GM18526 (cell line): ENCODE data around the gene ZNF681.

Source experiments
- POLR2A ChIP-seq: IDR thresholded peaks from 3 replicates; pipeline ENCODE4 v1.6.1; 2011; ENCODE audit not compliant: insufficient read length; ENCODE audit errors: extremely low read depth

ZNF681 gene

GRCh38 chr19:23758187-23759074, at the start of gene ZNF681:
Gene ZNF681 (minus strand): TSS chr19:23758891. CDS start chr19:23758749, 142 bp downstream.
- TF ChIP-seq POLR2A = peak; percentile 70

DNA sequence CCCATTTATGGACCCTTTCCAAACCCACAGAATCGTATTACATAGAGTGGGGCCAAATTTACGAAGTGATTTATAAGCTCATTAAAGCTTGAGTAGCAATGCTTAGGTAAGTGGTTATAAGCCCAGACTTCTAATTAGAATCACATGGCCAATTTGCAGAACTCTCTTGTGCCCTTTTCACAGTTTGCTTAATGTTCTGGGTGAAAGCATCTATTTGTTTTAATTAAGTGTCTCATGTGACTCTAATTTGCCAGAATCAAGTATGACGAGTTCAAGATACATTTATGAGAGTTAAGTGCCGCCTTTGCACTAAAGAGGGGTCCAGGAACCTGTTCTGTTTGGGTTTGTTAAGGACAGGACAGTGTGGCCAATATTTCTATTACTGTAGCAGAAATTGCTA, 46.0 kb upstream of the ZNF681 start:
- TF ChIP-seq POLR2A = no peak

DNA sequence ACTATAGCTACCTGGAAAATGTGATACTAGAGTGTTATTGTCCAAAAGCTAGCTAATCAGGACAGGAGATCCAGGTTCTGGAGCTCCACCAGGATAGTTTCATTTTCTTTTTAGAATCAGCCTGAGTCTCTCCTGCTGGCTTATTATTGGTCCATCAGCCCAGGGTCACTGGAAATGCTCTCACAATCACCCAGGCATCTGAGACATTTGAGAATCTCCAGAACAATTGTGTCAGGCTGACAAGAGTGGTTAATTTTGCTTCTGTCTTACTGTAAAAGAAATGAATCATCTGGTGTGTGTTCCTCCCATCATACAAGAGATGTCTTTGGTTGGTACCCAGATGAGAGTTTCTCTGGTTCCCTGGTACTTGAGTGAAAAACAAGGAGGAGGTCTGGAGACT, 43.6 kb upstream of the ZNF681 start:
- TF ChIP-seq POLR2A = no peak

DNA sequence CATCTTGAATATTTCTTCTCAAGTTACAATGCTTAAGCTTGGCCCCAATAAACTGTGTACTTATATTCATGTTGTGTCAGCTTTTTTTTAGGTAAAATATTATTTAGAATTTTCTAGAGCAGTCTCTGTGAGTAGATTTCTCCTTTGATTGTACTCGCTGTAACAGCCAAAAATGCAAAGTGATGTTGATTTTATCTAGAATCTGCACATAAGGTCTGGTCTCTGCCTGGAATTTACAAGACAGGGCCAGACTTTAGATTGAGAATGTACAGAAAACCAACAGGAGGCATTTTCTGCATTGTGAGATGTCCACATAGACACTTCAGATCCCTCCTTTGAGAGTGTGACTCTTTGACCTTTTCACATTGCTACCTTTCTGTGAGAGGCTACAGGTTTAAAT, 43.1 kb upstream of the ZNF681 start:
- TF ChIP-seq POLR2A = no peak

- TF ChIP-seq POLR2A = no peak
These were observed 42.2 kb upstream of the ZNF681 start for GRCh38 chr19:23800868-23801267.

DNA sequence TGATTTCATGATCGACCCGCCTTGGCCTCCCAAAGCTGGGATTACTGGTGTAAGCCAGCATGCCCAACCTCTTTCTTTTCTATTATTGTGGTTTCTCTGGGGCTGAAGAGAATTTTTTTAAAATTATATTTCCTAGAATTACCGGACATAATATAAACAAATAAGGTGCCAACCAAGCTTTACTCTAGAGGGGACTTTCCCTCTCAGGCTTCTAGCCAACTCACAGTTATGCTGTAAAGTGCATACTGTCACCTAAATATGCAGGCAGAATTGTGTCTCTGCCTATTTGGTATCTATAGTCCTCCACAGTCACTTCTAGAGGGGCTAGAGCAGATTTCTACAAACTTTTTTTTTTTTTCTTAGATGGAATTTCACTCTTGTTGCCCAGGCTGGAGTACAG, 41.6 kb upstream of the ZNF681 start:
- TF ChIP-seq POLR2A = no peak

GRCh38 chr19:23799321-23799720, 40.6 kb upstream of the ZNF681 start:
- no peak for TF ChIP-seq POLR2A

DNA sequence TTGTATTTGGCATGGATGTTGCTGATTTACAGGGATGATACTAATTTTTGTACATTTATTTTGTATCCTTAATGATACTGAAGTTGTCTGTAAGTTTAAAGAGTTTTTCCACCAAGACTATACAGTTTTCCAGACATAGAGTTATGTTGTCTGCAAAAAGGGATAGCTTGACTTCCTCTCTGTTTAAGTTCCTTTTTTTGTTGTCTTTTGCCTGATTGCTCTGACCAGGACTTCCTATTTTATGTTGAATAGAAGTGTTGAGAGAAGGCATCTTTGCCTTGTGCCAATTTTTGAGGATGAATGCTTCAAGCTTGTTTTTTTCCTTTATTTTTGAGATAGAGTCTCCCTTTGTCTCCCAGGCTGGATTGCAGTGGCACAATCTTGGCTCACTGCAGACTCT, 36.8 kb upstream of the ZNF681 start:
- no peak for TF ChIP-seq POLR2A

- TF ChIP-seq POLR2A = no peak
These were observed 34.1 kb upstream of the ZNF681 start for GRCh38 chr19:23792784-23793183.

- no peak for TF ChIP-seq POLR2A
These were observed 32.2 kb upstream of the ZNF681 start for GRCh38 chr19:23790641-23791488.

DNA sequence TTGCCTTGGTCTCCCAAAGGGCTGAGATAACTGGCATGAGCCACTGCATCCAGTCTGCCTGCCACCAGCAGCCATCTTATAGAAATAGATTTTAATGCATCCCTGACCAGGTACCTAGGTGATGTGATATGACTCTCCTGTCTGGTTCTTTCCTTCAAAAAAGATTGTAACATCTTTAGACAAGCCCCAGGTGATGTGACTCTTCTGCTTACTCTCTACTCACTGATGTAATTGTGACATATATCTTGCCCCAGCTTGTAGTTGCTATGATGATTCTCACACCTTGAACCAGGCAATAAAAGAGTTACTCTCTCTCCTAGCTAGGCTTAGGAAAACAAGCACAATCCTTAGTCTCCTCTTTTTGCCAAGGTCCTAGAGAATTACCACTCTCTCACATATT, 30.6 kb upstream of the ZNF681 start:
- TF ChIP-seq POLR2A = no peak

GRCh38 chr19:23788411-23788810, 29.7 kb upstream of the ZNF681 start:
- TF ChIP-seq POLR2A = no peak

DNA sequence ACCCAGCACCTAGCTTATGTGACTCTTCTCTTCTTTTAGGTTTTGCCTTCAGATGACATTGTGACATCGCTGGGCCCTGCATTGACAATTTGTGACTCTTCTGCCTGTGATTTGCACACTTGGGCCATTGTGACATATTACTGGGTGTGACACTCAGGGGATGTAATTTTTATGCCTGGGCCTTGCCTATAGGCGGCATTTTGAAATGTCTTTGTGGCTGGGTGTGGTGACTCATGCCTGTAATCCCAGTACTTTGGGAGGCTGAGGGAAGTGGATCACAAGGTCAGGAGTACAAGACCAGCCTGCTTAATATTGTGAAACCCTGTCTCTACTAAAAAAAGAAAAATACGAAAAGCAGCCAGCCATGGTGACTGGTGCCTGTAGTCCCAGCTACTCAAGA, 28.4 kb upstream of the ZNF681 start:
- TF ChIP-seq POLR2A = no peak

DNA sequence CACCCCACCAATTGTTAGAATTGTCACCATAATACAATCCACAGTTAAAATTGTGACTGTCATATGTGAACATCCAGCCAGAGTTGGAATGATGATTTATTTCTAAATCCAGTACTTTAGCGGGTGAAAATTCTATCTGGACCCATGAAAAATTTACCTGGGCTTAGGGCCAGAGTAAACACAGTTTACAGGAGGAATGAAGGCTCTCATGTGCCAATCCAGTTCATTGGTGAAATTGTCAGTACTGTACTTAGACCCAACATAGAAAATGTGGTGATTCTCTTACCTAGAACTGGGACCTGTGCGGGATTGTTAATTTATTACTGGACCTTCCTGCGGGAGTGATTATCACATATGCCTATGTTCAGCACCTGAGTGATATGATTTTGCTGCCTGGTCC, 27.3 kb upstream of the ZNF681 start:
- no peak for TF ChIP-seq POLR2A

DNA sequence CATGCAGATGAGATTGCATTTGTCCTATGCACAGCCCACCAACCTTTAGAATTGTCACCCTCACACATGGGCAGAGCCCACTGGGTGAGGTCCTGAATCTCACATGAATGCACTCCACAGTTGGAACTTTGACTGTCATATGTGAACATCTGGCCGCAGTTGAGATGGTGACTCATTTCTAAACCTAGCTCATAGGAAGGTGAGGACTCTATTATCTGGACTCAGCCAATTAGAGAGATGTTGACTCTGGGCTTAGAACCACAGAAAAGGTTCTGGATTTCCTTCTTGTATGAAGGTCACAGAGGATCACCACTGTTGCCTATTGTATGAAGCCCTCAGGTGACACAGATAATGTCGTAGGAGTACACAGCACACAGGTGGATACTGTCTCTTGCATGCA, 25.6 kb upstream of the ZNF681 start:
- TF ChIP-seq POLR2A = no peak

DNA sequence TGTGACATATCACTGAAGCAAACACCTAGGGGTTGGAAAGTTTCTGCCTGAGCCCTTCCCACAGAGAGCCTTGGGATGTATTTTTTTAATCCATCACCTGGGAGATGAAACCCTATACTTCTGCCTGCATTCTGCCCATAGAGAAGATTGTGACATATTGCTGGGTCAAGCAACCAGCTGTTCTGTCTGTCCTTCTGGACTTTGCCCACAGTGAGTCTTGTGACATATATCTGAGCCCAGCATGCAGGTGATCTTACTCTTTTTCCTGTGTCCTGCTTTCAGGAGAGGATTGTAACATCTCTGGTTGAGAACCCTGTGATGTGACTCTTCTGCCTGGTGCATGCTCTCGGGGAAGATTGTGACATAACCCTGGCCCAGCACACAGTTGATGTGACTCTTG, 24.9 kb upstream of the ZNF681 start:
- no peak for TF ChIP-seq POLR2A

GRCh38 chr19:23779645-23780044, 21.0 kb upstream of the ZNF681 start:
- no peak for TF ChIP-seq POLR2A

GRCh38 chr19:23778566-23778965, 19.9 kb upstream of the ZNF681 start:
- TF ChIP-seq POLR2A = no peak
